Measurements from ENCODE around the gene CHRNA3.
A peak's percentile ranks its signal among the peaks of the same experiment; 100 is the strongest.

The CHRNA3 gene

DNA sequence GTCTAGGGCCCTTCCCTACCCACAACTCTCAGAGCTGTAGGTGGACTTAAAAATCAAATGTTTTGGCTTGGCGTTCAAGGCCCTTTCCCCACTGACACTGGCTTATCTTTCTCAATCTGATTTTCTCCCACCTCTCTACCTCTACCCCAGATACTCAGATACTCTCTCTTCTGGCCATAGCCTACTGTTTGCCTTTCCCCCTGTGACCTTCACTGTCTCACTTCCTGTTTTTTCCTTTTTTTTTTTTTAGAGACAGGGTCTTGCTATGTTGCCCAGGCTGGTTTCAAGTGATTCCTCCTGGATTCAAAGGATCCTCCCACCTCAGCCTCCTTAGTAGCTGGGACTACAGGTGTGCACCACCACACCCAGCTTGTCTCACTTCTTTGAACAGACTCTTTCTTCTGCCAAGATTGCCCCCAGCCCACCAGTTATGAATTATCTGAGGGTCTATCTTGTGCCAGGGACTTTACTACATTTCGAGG lies 15.6 kb upstream of the CHRNA3 start:
- no peak for DNase-seq (ENCODE audit: low read depth in 2 of 2)

DNA sequence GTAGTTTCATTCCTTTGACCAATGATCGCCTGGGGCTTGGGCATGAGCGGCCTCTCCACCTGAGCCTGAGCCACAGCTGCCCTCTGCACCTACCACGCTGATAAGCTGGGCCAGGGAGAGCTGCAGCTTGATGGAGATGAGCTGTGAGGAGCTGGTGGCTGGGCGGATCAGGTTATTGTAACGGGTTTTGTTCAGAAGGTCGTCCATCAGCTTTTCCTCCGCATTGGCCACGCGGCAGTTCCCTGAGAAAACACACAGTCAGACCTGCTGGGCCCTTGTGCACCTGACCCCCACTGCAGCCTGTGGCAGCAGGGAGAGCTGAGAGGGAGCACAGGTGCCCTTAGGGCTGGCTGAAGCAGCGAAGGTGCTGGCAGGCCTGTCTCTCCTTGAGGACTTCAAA lies 14.6 kb upstream of the CHRNA3 start:
- DNase-seq (ENCODE audit: low read depth in 2 of 2) = no peak

DNA sequence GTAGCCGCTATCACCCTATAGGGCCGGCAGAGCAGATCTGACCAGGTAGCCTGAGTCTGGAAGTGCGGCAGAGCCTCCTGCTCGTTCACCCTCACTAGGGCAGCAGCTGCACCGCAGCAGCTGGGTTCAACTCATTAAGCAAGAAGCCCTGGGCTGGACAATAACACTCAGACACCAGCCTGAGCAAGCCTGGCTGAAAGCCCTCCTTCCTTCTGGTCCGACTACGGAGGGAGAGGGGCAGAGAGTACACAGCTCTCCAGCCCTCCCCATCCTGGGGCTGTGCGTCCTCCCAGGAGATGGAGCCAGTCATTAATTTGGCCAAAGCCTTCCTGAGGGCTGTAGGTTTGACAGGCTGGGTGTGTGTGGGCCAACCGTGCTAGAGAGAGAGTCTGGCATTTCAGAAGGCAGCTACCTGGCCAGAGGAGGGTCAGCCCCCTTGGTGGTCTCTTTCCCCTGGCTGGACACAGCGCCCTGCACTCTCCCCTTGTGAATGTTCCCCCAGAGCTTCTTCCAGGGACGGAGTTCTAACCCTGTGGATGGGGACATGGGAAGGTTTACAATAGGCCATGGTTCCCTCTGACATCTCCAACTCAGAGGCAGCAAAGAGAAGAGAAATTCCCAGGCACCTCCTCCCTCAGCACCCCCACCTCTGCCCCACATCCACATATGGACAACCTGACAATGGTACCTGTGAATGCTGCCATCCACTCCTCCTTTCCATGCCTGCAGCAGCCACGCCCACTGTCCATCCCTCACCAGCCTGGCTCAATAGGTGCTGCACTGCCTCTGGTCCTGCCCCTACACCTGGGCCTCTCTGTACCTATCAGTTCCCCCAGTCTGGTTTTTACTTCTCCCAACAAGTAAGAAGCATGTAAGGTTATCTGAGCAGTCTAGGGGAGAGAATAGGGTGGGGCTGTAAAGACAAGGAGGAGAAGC lies 13.7 kb upstream of the CHRNA3 start:
- no peak for DNase-seq (ENCODE audit: low read depth in 2 of 2)

DNA sequence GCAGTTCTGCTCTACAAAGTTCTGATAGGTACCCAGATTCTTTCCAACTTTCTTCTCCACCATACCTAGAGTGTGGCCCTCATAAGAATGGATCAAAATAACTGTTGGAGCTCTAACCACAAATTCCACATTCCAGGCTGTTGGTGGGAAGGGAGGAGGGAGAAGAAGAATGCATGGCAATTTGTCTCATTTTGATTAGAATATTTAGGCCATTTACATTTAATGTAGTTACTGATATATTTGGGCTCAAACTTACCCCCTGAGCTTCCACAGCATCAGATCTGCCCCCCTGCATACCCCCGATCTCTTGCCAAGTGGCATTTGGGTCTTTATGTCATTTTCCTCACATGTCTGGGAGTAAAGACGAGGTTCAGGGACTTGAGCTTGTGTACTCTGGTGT lies 12.6 kb upstream of the CHRNA3 start:
- DNase-seq (ENCODE audit: low read depth in 2 of 2) = no peak

DNA sequence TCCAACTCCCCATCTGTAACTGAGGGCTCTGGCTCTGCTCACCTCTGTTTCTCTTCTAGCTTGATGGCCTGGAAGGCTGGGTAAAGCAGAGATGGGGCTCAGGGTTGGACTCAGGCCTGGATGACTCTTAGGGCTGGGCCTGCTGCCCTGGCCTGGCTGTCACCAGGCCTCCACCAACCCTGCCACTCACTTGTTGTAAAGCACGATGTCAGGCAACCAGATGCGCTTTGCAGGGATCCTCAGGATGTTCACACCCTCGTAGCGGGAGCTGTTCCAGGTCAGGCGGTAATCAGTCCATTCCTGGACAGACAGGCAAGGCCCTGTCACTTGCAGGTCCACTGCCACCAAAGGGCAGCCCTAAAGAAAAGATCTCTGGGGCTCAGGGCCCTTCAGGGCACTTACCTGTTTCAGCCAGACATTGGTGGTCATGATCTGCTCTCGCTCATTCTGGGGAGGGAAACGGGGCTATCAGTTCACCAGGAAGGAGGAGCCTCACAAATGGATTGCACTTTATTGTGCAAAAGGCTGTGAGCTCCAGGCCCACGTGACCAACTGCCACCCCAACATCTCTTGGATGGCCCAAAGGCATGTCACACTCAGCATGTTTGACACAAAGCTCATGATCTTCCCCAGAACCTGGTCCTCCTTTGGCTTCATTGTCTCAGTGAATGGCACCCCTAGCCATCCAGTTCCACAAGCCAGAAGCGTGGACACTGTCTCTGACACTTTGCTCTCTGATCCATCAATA lies 10.3 kb upstream of the CHRNA3 start:
- no peak for DNase-seq (ENCODE audit: low read depth in 2 of 2)

DNA sequence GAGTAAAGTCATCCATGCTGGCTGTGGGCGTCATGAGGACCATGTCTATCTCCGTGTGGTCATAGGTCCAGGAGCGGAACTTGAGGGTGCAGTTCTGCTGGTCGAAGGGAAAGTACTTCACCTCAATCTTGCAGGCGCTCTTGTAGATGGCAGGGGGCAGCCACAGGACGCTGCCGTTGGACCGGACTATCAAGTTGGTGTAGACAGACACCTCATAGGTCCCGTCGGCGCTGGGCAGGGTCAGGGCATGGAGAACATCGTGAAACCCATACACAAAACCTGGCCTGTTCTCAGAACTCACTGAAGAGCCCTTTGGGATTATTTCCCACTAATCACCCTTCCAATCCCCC lies 8.9 kb upstream of the CHRNA3 start:
- DNase-seq (ENCODE audit: low read depth in 2 of 2) = no peak

DNA sequence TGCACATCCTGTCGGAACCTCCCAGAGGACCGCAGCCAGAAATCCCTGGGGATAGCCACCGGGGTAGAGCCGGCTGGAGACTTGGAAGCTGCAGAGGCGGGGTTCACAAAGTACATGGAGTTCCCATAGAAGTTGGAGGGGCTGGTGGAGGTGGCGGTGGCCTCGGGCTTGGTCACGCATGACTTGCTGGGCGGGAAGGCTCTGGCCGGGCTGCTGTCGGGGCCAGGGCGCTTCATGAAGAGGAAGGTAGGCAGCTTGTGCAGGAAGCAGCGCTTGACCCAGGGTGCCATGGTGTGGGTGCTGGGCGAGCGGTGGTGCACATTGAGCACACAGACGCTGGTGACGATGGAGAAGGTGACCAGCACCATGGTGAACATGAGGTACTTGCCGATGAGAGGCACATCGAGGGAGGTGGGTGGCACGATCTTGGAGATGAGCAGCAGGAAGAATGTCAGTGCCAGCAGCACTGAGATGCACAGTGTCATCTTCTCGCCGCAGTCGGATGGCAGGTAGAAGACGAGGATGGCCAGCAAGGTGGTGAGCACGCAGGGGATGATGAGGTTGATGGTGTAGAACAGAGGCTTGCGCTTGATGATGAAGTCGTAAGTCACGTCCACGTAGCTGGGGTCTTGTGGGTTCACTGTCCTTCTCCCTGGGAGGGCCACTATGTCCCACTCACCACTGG lies 8.4 kb upstream of the CHRNA3 start:
- no peak for DNase-seq (ENCODE audit: low read depth in 2 of 2)

DNA sequence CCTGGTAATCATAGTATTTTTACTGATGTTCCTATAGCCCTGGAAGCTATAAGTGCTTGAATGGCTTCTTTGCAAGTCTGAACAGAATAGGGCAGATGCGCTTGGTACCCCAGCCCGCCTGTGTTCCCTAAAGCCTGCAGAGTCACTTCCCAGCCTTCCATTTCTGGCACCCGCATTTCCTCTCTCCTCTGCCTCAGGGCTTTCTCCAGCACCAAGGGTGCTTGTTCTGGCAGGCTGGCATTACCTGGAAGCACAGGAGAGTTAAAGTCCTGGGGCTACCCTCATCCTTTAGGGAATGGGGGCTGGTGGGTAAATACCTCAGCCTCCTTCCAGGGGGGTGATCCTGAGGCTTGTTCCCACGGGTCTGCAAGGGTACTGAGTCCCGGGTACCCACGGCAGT lies 7.4 kb upstream of the CHRNA3 start:
- no peak for DNase-seq (ENCODE audit: low read depth in 2 of 2)

DNA sequence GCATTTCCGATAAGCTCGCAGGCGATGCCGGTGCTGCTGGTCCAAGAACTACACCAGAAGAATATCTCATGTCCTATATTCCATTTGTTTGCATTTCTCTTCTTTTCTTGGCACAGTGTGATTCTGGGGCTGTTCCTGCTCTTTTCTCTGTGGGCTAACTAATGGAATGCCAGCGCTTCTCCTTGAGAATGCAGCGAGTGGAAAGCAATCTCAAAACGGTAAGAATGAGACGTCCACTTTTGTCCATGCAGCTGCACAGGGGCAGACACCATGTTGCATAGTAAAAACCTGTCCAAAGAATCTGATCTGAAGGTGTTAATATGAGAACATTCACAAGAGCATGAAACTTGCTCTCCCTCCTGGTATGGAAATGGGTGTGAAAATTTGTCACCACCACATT lies 6.6 kb upstream of the CHRNA3 start:
- no peak for DNase-seq (ENCODE audit: low read depth in 2 of 2)

DNA sequence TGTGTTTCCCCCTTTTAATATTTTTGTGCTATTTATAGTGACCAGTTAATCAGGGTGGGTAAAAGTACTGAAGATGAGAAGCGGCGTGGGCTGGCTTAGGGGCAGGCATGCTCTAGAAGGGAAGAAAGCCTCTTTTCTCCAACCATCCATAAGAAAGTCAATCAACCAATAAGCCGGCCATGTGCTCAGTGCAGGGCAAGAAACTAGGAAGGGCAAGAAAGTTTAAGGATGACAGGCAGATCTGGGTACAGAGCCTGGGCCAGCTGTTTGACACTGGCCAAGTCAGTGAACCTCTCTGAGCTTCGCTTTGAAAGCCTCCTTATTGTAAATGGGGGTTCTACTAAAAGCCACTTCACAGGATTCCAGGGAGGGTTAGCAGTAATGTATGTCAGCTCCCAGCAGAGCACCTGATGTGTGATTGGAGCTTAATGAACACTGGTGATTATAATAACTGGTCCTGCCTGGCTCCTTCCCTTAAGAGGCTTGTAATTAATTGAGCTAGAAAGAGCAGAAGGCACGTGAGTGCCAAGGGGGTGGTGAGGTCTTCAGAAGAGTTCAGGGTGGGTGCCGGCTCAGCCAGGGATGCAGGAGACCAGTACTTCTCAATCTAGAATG lies 5.7 kb upstream of the CHRNA3 start:
- no peak for DNase-seq (ENCODE audit: low read depth in 2 of 2)

DNA sequence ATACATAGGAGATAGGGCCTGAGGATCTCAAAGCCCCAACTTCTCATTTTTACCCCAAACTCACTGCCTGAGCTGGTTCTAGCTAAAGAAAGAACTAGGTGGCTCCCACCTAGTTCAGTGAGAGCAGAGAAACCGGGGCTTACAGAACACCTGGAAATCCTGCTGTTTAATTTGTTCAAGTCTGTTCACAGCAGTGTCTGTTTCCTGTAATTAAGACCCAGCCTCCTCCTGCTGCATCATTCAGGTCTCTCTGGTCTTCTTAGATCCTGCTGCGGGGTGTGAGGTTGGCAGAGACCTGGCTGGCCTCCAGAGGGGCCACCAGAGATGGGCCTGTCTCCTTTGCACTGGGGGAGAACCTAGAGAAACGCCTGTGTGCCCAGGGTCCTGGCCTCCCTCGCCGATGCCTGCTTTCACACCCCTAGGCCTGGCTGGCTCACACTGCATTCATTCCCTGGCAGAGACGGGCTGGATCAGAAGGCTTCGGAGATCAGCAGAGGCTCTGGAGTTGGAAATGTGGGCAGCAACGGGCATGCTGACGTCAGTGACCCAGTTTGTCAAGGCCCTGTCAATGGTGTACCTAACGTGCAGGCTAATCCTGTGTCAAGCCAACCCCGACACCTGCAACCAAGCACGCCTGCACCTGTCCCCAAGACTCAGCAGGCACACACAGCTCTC lies 4.9 kb upstream of the CHRNA3 start:
- no peak for DNase-seq (ENCODE audit: low read depth in 2 of 2)

DNA sequence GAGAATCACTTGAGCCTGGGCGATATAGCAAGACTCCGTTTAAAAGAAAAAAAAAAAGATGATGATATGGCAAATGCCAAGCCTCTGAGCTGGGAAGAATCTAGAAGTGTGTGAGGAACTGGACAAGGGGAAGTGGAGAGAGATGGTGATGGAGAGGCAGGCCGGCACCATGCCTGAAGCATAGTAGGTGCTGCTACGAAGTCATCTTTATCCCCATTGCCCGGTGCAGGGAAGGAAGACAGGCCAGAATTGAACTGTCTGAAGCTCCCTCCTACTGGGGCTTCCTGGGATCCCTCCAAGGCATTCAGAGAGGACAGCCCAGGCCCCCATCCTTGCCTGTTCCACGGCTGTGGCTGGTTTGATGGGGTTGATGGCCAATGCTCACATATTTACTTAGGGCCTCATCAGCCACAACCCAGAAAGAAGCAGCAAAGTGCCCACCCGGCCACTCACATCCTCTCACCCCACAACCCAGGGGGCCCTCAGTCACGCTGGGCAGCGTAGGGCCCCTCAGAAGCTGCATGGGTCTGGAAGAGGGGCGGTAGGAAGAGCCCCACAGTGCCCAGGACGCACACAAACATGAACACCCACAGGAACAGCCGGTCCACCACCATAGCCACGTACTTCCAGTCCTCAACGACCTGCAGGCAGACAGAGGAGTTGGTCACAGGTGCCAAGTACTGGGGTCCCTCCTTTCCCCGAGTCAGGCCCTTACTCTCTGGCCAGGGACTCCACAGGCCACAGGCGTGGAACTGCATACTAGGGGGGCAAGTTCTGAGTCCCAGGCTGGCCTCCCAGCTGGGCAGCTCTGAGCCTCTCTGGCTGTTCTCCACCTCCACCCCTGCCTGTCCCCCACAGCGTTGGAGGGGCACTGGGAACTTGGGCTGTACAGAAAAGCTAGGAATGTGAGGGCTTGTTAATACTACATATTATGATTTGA lies 4.1 kb upstream of the CHRNA3 start:
- no peak for DNase-seq (ENCODE audit: low read depth in 2 of 2)

DNA sequence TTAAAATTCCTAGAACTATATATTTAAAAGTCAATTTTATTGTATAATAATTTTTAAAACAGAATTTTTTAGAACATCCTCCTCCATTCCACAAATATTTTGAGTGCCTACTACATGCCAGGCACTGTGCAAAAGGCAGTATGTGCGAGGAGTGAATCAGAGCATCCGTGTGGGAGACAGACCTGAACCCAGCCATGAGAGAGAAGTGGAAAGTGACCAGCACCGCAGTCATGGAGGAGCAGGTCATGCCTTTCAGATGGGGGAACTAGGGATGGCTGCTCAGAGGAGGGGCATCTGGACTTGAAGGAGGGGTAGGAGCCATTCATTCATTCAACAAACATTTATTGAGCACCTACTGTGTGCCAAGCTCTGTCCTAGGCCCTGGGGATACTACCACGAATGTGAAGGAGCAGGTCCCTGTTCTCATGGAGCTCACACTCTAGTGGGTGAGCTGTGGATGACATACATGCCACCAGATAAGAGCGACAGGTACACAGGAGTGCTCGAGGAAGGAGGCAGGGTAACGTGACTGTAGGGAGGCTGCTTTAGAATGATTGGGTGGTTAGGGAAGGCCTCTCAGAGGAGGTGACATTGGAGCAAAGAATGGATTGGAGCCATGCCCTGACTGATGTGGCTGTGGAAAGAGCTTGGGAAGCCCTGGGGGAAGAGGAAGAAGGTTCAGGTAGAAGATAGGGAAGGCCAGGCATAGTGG lies 3.1 kb upstream of the CHRNA3 start:
- no peak for DNase-seq (ENCODE audit: low read depth in 2 of 2)

DNA sequence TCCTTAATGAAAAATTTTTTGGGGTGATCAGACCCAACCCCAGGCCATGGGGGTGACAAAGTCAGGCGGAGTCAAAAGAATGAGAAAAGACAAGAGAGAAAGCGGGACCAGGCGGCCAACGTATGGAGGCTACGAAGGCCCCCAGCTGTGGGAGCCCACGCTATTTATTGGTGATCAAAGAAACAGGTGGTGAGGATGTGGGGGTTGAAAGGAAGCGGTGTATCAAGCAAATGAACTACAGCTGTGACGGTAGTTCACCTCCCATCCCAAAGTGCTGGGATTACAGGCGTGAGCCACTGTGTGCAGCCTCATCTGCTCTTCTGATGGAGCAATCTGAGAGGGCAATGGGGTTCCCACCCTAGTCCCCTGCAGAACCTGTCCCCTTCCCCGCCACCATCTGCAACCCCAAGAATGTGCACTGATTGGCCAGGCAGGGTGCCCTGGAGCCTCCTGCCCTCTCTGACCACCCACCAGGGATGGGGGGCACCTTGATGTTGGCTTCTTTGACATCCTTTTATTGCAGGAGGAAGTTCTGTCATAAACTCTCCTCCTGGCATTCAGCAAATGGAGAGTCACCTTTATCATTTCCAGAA lies 1.1 kb upstream of the CHRNA3 start:
- no peak for DNase-seq (ENCODE audit: low read depth in 2 of 2)

DNA sequence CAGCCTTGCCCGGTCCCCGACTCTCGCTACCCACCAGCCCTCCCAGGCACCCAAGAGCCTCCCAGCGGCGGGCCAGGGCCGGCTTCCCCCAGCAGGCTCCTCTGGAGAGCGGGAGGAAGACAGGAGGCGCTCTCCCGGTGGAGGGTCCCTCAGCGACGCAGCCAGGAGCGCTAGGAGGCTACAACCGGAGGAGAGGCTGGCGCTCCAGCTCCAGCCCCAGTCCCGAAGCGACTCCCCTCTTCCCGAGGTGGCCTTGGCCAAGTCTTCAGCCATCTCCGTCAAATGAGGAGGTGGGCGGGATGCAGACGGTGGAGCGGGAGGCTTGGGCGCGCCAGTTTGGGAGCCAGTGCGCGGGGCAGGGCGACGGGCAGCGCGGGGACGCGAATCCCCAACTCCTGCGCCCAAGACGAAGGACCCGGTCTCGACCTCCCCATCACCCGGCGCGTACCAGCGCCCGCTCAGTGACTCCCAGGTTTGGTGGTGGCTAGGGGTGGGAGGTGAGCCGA lies 722 bp downstream of the CHRNA3 start:
- DNase-seq (ENCODE audit: low read depth in 2 of 2) = no peak

DNA sequence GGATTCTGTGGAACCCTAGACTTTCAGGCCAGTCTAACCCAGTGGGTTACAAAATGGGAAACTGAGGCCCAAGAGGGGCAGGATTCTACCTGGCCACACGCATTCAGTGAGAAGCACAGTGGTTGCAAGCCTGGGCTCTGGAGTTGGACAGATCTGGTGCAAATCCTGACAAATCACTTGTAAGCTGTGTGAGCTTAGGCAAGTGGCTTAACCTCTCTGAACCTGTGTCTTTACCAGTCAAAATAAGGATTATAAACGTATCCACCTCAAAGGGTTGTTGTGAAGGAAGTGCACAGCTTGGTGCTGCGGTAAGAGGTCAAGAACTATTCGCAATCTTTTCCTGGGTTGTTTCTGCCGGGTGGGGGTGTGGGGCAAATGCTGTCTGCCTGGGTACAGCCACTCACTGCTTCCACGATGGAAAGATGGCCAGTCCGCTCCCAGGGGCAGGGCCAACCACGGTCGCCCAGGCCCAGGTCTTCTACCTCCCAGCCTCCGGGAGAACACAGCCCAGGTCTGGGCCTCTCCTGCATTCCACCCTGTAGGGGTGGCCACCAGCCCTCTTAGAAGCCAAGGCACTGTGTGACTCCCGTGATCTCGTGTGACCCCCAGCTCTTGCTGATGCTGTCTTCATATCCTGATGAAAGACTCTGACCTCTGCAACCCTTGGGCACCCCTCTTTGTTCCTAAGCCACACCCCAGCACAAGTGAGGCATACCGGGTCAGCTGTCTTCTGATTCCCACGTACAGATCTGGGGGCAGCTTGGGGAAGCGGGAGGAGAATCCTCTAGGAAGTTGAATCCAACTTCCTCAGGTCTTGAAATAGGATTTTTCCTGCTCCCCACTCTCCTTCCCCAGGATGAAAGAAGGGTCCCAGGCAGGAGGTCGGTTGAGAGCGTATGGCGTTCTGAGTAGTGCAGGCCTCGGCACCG lies 1.5 kb downstream of the CHRNA3 start:
- DNase-seq (ENCODE audit: low read depth in 2 of 2) = no peak

DNA sequence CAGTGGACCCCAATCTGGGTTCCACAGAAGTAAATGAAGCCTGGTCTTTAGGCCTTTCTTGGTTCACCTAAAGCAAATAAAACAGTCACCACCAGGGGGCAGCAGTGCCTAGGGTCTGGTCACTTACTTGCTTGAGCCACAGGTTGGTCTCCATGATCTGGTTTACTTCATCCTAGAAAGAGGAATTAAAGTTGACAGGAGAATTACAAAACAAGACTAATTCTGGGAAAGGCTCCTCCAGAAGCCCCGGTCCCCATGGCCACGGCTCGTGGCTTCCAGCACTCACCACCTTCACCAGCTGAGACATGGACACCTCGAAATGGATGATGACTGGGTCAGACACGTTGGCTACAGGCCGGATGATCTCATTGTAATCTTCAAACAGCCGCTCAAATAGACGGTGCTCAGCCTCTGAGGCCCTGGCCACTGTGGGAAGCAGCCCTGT lies 2.3 kb downstream of the CHRNA3 start:
- peak; percentile 52 to 72 for DNase-seq (ENCODE audit: low read depth in 2 of 2)

DNA sequence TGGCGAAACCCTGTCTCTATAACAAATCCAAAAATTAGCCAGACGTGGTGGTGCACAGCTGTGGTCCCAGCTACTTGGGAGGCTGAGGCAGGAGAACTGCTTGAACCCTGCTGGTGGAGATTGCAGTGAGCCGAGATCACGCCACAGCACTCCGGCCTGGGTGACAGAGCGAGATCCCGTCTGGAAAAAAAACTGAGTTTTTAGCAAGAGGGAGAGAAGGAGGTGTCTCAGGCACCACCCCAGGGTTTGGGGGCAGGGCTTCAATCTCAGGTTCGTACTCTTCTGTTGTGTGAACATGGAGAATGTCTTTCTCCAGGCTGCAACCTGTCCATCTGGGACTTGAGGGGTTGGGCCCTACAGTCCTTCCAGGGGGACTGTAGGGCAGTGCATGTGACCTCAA lies 2.7 kb downstream of the CHRNA3 start:
- DNase-seq (ENCODE audit: low read depth in 2 of 2) = no peak
